ENCODE data around the gene LEFTY2.
A peak's percentile ranks its signal among the peaks of the same experiment; 100 is the strongest.
"Not testable (repeated sequence)": the region's sequence is repeated elsewhere in the genome, so short reads cannot be mapped to it uniquely, and the experiment has no call there.

Gene LEFTY2, protein sequence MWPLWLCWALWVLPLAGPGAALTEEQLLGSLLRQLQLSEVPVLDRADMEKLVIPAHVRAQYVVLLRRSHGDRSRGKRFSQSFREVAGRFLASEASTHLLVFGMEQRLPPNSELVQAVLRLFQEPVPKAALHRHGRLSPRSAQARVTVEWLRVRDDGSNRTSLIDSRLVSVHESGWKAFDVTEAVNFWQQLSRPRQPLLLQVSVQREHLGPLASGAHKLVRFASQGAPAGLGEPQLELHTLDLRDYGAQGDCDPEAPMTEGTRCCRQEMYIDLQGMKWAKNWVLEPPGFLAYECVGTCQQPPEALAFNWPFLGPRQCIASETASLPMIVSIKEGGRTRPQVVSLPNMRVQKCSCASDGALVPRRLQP

DNA sequence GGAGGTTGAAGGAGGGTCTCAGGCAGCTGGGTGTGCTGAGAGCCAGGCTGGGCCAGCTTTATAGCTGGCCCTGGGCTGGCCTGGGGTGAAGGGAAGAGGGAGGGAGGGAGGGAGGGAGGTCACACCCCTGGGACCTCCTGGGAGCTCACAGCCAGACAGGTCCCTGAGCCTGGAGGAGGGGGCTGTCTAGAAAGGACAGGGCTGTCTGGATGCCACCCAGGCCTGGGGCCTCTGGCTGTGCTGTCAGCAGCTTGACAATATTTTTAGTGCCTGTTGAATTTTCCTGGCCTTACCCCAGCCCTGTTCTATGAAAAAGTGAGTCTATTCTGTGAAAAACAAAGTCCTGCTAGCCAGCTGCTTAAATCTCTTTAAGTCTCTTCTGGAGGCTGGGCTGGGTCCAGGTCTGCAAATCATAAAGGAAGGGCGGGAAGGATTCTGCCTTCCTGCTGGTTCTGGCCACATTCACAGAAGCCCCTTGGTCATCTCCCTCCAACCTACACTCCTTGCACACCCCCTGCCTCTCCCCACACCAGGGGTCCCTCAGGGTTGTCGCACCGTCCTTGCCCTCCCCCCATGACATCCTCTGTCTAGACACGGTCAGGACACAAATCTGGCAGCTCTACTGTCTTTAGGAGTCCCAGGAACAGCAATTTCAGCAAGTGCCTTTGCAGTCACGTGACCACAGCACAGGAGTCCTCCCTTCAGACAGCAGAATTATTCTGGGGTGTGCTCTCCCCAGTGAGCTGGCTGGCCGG is at the start of gene LEFTY2:
LEFTY2 (minus strand) TSS at position 34 of the 755 bp plus-strand sequence. CDS start 80 bp downstream, outside the sequence.
- H3K4me1 Mint-ChIP-seq: peaks cover 5% of the 10 kb centered on the region
- H3K27ac Mint-ChIP-seq: no peak within 1 kb of the TSS
- H3K4me3 Mint-ChIP-seq: no peak within 1 kb of the TSS
- ATAC-seq (ENCODE audit: low read depth) (no peak), DNase-seq (ENCODE audit: low spot score in 2 of 2) (no peak)
- H3K36me3 Mint-ChIP-seq: no peaks in the 10 kb centered on the region
- H3K27me3 Mint-ChIP-seq: peaks cover 1% of the 10 kb centered on the region
- H3K9me3 Mint-ChIP-seq: no peaks in the 10 kb centered on the region

DNA sequence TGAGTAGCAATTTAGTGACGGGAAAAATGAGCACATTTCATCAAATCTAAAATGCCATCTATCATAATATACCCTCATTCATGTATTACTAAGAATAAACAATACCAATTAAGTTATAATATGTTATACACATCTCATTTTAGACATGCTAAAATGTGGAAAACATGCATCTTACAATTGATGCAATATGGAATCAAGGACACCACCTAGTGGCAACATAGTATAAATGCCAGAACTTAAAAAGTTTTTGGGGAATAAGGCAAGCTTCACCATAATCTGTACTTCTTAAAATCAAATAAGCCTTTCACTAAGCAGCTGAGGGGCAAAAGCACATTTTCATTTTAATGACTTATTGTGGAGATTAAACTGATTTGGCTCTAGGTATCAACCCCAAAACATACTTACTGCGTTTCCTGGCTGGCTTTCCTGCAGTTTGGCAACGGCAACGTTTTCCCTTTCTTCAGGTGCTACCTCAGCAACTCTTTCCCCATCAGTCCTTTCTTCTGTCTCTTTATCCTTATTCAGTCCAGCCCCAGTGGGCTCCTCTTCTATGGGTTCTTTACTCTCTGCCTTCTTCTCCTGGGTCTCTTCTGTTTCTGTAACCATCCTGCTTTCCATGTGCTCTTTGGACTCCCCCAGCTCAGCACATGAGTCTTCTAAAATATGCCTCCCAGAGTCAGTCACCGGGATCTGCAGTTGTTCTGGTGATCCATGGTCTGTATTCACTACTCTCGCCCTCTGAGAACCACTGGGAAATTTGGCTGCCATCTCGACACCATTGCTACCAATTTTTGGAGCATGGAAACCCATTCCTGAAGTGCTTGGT is 46.7 kb upstream of the LEFTY2 start:
- H3K4me1 Mint-ChIP-seq: peaks cover 8% of the 10 kb centered on the region
- ATAC-seq (ENCODE audit: low read depth) (peak; percentile 50), DNase-seq (ENCODE audit: low spot score in 2 of 2) (peak in 1 of 2 donors; percentile 36)
- no peak overlapping the region for H3K4me3 Mint-ChIP-seq
- H3K27me3 Mint-ChIP-seq: no peaks in the 10 kb centered on the region
- peak overlapping the region; percentile 9 for H3K27ac Mint-ChIP-seq
- no peaks in the 10 kb centered on the region for H3K9me3 Mint-ChIP-seq
- H3K36me3 Mint-ChIP-seq: peaks cover 27% of the 10 kb centered on the region

DNA sequence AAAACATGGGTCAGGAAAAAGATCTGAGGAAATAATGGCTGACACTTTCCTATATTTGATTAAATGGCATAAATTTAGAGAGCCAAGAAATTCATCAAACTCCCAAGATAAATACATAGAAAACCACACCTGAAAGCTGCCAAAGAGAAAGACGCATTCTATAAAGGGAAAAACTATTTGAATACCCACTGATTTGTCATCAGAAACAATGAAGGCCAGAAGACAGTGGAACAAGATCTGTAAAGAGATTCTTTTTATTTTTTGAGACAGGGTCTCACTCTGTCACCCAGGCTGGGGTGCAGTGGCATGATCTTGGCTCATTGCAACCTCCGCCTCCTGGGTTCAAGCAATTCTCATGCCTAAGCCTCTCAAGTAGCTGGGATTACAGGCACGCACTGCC is 40.7 kb upstream of the LEFTY2 start:
- Mint-ChIP-seq H3K4me1 (peaks cover 15% of the 10 kb centered on the region), H3K4me3 (no peak overlapping the region), H3K9me3 (no peaks in the 10 kb centered on the region), H3K36me3 (peaks cover 23% of the 10 kb centered on the region), H3K27ac (no peak overlapping the region), H3K27me3 (no peaks in the 10 kb centered on the region)
- DNase-seq (ENCODE audit: low spot score in 2 of 2): no peak
- ATAC-seq (ENCODE audit: low read depth): no peak

DNA sequence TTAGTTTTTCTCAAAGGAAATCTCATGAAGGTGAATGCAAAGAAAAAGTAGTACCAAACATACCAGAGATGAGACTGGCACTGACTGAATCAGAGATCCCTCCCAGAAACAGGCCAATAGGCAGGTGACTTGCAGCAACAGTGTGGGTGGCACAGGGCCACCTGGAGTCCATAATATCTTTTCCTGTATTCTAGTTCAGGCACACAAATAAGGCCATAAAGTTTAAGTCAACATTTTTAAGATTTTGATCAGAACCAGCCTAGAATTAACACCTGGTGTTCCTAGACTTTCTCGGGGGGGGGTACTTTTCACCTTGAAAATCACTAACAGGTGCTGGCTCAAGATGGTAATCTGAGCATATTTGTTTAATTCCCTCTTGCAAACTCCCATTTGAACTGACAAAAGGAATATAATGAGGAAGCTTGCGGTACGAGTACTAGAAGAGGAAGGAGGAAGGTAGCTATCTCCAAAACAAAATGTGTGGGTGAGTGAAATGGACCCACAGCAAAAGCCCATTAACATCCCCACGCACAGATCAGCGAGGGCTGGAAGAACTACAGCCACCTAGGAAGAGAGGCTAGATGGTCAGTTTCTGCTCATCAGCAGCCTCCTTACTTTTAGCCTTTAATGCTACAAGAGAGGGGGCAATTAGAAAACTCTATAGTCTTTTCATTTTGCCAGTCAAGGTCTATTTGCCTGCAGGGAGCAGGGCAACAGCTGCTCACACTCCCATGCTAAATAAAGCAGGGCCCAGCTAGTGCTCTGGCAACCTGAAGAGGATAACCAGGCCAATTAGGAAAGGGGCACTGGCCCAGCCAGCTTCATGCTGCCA is 39.2 kb upstream of the LEFTY2 start:
- H3K27me3 Mint-ChIP-seq: no peaks in the 10 kb centered on the region
- DNase-seq (ENCODE audit: low spot score in 2 of 2): no peak
- H3K4me1 Mint-ChIP-seq: peaks cover 17% of the 10 kb centered on the region
- H3K36me3 Mint-ChIP-seq: peaks cover 23% of the 10 kb centered on the region
- no peaks in the 10 kb centered on the region for H3K9me3 Mint-ChIP-seq
- no peak for ATAC-seq (ENCODE audit: low read depth)
- H3K27ac Mint-ChIP-seq: no peak overlapping the region
- H3K4me3 Mint-ChIP-seq: no peak overlapping the region

DNA sequence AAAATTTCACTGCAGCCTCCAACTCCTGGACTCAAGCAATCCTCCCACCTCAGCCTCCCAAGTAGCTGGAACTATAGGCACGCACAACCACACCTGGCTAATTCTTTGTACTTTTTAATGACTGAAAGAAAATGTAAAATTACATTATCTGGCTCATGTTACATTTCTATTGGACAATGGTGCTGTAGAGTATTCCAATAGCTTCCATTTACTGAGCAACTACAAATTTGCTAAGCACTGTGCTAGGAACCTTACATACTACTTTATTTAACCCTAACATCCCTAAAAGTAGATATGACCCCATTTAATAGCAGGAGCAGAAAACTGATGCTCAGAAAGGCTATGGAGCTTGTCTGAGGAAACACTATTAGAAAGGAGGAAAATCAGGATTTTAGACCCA is 38.4 kb upstream of the LEFTY2 start:
- Mint-ChIP-seq H3K27me3 (no peaks in the 10 kb centered on the region), H3K4me3 (no peak overlapping the region), H3K4me1 (peaks cover 17% of the 10 kb centered on the region), H3K9me3 (no peaks in the 10 kb centered on the region), H3K36me3 (peaks cover 23% of the 10 kb centered on the region), H3K27ac (no peak overlapping the region)
- DNase-seq (ENCODE audit: low spot score in 2 of 2) (no peak), ATAC-seq (ENCODE audit: low read depth) (no peak)

DNA sequence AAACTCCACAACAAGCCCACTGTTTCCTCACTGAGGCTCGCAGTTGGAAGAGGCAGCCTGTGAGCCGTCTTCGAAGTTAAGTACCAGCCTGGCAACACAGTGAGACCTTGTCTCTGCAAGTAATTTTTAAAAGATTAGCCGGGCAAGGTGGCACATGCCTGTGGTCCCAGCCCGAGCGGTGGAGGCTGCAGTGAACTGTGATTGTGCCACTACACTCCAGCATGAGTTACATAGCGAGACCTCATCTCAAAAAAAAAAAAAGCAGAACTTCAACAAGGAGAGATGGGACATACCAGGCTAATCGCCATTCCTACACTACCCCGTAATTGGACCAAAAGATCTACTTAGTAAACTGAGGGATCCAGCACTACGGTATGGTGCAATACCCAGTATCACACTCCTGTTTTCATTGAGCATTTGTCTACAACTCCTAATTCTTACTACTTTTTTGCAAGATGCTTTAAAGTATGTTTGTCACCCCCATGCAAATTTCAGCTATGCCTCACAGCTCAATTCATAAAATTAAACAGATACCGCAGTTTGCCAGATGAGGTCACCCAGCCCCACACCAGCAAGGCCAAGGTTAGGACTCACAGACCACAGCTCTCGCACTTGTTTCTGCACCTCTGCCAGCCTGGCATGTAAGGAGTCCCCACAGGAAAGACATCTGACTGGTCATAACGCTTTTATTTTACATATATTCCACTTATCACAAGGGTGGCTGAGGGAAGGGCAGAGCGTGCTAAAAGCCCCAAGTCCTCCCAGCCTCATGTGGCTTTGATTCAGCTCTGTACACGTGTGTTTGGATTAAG is 37.1 kb upstream of the LEFTY2 start:
- DNase-seq (ENCODE audit: low spot score in 2 of 2) (peak in 1 of 2 donors; percentile 35), ATAC-seq (ENCODE audit: low read depth) (peak; percentile 73)
- peaks cover 17% of the 10 kb centered on the region for H3K4me1 Mint-ChIP-seq
- peaks cover 14% of the 10 kb centered on the region for H3K36me3 Mint-ChIP-seq
- peak overlapping the region; percentile 55 for H3K4me3 Mint-ChIP-seq
- no peaks in the 10 kb centered on the region for H3K9me3 Mint-ChIP-seq
- peak overlapping the region; percentile 23 for H3K27ac Mint-ChIP-seq
- no peaks in the 10 kb centered on the region for H3K27me3 Mint-ChIP-seq

DNA sequence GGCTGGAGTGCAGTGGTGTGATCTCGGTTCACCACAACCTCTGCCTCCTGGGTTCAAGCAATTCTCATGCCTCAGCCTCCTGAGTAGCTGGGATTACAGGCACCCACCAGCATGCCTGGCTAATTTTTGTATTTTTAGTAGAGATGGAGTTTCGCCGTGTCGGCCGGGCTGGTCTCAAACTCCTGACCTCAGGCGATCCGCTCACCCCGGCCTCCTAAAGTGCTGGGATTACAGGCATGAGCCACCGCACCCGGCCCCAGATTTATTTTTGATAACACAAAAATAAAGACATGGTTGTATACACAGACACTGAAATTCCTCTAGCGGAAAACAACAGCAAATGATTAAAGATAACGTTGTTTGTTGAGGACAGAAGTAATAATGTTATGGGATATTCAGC is 34.1 kb upstream of the LEFTY2 start:
- H3K27me3 Mint-ChIP-seq; H3K27ac Mint-ChIP-seq; DNase-seq (ENCODE audit: low spot score in 2 of 2); H3K4me3 Mint-ChIP-seq; H3K36me3 Mint-ChIP-seq; ATAC-seq (ENCODE audit: low read depth); H3K9me3 Mint-ChIP-seq: not testable (repeated sequence)
- H3K4me1 Mint-ChIP-seq: peaks cover 17% of the 10 kb centered on the region

DNA sequence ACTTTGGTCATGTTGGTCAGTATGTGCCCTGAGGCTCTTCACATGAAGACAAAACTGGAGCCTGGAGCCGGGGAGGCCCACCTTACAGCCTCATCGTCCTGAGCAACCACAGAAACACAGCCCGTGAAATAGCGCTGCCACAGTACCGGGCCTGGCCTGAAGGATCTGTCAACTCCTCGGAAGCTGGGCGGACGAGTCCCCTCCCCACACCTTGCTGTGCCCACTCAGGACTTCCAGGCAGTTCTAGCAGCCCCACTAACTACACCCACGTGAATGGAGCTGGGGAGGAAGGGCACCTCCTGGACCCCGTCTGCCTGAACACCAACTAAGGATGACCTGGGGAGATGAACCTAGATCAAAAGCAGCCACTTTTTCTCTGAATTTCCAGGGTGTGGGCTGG is 33.4 kb upstream of the LEFTY2 start:
- no peaks in the 10 kb centered on the region for H3K36me3 Mint-ChIP-seq
- no peak for ATAC-seq (ENCODE audit: low read depth)
- DNase-seq (ENCODE audit: low spot score in 2 of 2): no peak
- H3K9me3 Mint-ChIP-seq: no peaks in the 10 kb centered on the region
- H3K27me3 Mint-ChIP-seq: no peaks in the 10 kb centered on the region
- no peak overlapping the region for H3K27ac Mint-ChIP-seq
- peaks cover 17% of the 10 kb centered on the region for H3K4me1 Mint-ChIP-seq
- H3K4me3 Mint-ChIP-seq: no peak overlapping the region

DNA sequence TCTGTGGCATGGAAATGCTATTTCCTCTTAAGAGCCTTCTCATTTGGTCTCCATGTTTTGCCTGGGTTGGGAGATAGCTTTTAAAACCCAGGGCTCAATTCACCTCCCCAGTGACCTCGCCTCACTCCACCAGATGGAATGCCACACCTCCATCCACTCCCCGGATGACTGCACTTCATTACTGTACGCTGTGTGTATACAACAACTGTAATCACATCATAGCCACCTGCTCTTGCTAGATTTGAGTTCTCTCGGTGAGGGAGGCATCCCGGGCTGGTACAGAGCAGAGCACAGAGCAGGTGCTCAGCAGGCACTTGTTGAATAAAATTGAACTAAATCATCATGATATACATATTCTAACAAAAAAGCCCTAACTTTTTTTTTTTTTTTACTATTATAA is 32.1 kb upstream of the LEFTY2 start:
- DNase-seq (ENCODE audit: low spot score in 2 of 2) (no peak), ATAC-seq (ENCODE audit: low read depth) (no peak)
- no peaks in the 10 kb centered on the region for H3K36me3 Mint-ChIP-seq
- H3K4me1 Mint-ChIP-seq: peaks cover 15% of the 10 kb centered on the region
- H3K27me3 Mint-ChIP-seq: peaks cover 3% of the 10 kb centered on the region
- H3K27ac Mint-ChIP-seq: no peak overlapping the region
- H3K9me3 Mint-ChIP-seq: no peaks in the 10 kb centered on the region
- no peak overlapping the region for H3K4me3 Mint-ChIP-seq

DNA sequence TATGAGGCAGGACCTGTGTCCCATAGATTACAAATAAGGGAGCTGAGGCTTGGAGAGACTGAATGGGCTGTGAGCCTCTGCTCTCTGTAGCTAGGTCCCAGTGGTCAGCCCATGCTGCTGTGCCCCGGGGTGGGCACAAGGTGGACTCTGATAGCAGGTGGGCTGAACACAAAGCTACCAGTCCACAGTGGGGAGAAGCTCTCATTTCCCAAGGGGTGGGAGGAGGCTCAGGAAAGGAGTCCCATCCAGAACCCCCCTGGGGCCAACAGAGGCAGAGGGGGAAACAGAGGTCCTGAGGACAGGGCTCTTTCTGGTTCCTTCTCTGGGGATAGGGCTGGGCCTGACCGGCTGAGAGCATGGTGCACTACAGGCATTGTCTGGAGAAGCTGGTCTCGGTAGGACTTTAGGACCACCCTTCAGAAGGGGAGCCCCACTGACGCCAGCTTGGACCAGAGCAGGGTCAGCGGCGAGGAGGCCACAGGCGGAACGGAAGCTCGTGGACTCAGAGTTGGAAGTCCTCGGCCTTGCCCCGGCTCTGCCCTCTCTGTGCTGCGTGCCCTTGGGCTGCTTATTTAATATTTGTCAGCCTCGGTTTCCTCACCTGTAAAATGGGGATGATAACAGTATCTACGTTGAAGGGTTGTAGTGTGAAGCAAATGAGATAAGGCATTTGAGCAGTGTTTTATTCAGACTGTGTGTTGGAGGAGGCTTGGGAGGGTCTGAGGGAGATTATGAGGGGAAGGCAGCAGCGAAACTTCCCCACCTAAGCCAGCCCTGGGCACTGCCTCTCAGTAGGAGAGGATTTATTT is 31.5 kb upstream of the LEFTY2 start:
- Mint-ChIP-seq H3K36me3 (no peaks in the 10 kb centered on the region), H3K4me1 (peaks cover 10% of the 10 kb centered on the region), H3K9me3 (no peaks in the 10 kb centered on the region), H3K27me3 (peaks cover 3% of the 10 kb centered on the region), H3K4me3 (no peak overlapping the region), H3K27ac (no peak overlapping the region)
- DNase-seq (ENCODE audit: low spot score in 2 of 2) (no peak), ATAC-seq (ENCODE audit: low read depth) (no peak)

DNA sequence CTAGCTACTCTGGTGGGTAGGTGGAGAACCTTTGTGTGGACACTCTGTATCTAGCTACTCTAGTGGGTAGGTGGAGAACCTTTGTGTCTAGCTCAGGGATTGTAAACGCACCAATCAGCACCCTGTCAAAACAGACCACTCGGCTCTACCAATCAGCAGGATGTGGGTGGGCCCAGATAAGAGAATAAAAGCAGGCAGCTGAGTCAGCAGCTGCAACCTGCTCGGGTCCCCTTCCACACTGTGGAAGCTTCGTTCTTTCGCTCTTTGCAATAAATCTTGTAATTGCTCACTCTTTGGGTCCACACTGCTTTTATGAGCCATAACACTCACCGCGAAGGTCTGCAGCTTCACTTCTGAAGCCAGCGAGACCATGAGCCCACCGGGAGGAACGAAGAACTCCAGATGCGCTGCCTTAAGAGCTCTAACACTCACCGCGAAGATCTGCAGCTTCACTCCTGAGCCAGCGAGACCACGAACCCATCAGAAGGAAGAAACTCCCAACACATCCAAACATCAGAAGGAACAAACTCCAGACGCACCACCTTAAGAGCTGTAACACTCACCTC is 29.7 kb upstream of the LEFTY2 start:
- not testable (repeated sequence) for ATAC-seq (ENCODE audit: low read depth); H3K27ac Mint-ChIP-seq; DNase-seq (ENCODE audit: low spot score in 2 of 2); H3K4me1 Mint-ChIP-seq; H3K9me3 Mint-ChIP-seq; H3K27me3 Mint-ChIP-seq; H3K4me3 Mint-ChIP-seq; H3K36me3 Mint-ChIP-seq

DNA sequence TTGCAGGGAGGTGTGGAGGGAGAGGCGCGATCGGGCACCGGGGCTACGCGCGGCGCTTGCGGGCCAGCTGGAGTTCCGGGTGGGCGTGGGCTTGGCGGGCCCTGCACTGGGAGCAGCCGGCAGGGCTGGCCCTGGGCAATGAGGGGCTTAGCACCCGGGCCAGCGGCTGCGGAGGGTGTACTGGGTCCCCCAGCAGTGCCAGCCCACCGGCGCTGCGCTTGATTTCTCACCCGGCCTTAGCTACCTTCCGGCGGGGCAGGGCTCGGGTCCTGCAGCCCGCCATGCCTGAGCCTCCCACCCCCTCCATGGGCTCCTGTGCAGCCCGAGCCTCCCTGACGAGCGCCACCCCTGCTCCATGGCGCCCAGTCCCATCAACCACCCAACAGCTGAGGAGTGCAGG is 28.7 kb upstream of the LEFTY2 start:
- DNase-seq (ENCODE audit: low spot score in 2 of 2); H3K27me3 Mint-ChIP-seq; H3K27ac Mint-ChIP-seq; ATAC-seq (ENCODE audit: low read depth); H3K36me3 Mint-ChIP-seq; H3K4me1 Mint-ChIP-seq; H3K9me3 Mint-ChIP-seq; H3K4me3 Mint-ChIP-seq: not testable (repeated sequence)

Data from memory B cell (primary cell).